ENCODE results near the gene AKT1S1. TPM values are rescaled to one million over a fixed set of nuclear protein-coding genes. Genes with fewer than 3 reads are reported as not detected.

Gene AKT1S1
- total RNA-seq, 1 donor from 2014 or later = 2.3 TPM

DNA sequence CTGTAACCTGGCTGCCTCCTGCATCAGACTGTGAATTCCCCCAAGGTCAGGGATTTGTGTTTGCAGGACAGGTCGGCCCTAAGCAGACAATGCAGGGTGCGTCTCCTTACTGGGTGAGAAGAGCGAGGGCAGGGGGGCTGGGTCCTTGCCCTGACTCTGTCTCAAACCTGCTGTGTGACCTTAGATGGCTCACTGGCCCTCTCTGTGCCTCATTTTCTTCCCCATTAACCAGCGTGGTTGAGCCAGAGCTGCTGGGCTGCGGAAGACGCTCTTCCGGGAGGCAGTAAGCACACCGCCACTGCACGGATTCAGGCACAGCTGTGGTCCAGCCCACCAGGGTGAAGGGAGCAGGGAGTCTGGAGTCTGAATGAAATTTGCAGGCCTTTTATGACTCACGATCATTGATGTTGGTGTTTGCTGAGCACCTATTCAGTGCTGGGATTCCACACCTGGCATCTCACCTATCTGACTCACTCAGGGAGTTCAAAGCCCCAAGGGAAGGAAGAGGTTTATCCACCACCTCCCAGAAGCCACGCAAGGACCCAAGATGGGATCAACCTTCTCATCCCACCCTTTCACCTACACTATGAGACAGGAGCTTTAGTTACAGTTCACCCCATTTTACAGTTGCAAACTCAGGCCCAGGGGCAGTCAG lies 2.5 kb downstream of the AKT1S1 start:
- Mint-ChIP-seq H3K4me3 (peak overlapping the region; percentile 74), H3K27ac (peak overlapping the region; percentile 91), H3K27me3 (ENCODE audit: insufficient read depth, low read depth) (peaks cover 2% of the 10 kb centered on the region), H3K9me3 (no peaks in the 10 kb centered on the region), H3K36me3 (peaks cover 5% of the 10 kb centered on the region), H3K4me1 (peaks cover 31% of the 10 kb centered on the region)
- H3K27me3 ChIP-seq = no peaks in the 10 kb centered on the region
- H2AFZ ChIP-seq (replicated peaks) = no peak overlapping the region
- peaks cover 36% of the 10 kb centered on the region for H3K79me2 ChIP-seq (ENCODE audit: low read depth)
- no peak overlapping the region for H3K4me3 ChIP-seq
- DNase-seq (ENCODE audit: low spot score) = no peak
- no peak overlapping the region for H3K27ac ChIP-seq
- H3K4me1 ChIP-seq = peaks cover 17% of the 10 kb centered on the region
- no peak overlapping the region for H3K9ac ChIP-seq
- TF ChIP-seq EZH2 (IDR thresholded peaks at IDR 0.05) = no peak
- TF ChIP-seq, protein P1, sequence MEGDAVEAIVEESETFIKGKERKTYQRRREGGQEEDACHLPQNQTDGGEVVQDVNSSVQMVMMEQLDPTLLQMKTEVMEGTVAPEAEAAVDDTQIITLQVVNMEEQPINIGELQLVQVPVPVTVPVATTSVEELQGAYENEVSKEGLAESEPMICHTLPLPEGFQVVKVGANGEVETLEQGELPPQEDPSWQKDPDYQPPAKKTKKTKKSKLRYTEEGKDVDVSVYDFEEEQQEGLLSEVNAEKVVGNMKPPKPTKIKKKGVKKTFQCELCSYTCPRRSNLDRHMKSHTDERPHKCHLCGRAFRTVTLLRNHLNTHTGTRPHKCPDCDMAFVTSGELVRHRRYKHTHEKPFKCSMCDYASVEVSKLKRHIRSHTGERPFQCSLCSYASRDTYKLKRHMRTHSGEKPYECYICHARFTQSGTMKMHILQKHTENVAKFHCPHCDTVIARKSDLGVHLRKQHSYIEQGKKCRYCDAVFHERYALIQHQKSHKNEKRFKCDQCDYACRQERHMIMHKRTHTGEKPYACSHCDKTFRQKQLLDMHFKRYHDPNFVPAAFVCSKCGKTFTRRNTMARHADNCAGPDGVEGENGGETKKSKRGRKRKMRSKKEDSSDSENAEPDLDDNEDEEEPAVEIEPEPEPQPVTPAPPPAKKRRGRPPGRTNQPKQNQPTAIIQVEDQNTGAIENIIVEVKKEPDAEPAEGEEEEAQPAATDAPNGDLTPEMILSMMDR (IDR thresholded peaks at IDR 0.05) = no peak
- TF ChIP-seq EZH2phosphoT487 (IDR thresholded peaks at IDR 0.05) = no peak
- H3K9me3 ChIP-seq (ENCODE audit: low read depth) = no peaks in the 10 kb centered on the region
- peaks cover 17% of the 10 kb centered on the region for H3F3A ChIP-seq (ENCODE audit: low read depth)
- peaks cover 12% of the 10 kb centered on the region for H4K20me1 ChIP-seq (ENCODE audit: low read depth)
- no peaks in the 10 kb centered on the region for H3K36me3 ChIP-seq
- H3K4me2 ChIP-seq = peak overlapping the region; percentile 83

DNA sequence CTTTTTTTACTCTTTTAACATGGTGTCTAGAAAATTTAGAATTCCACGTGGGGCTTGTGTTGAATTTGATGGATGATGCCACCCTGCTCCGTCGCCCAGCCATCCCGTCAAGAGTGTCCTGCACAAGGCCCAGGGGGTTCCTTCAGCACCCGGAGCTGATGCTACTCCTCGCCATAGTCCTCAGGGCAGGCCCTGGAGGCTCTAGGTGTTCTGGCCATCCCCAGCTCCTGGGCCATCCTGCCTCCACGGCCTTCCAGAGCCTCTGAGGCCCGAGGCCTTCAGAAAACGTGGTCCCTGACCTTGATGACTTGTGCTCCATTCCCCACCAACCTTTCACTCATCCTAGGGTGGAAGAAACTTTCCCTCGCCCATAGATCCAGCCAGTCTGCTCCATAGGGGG lies 3.3 kb downstream of the AKT1S1 start:
- Histone ChIP-seq H4K20me1 (ENCODE audit: low read depth) (peaks cover 5% of the 10 kb centered on the region), H3K4me3 (no peak overlapping the region), H3F3A (ENCODE audit: low read depth) (peaks cover 21% of the 10 kb centered on the region), H2AFZ (replicated peaks) (no peak overlapping the region), H3K27me3 (no peaks in the 10 kb centered on the region), H3K36me3 (no peaks in the 10 kb centered on the region), H3K4me1 (peaks cover 18% of the 10 kb centered on the region), H3K9ac (no peak overlapping the region), H3K27ac (no peak overlapping the region), H3K9me3 (ENCODE audit: low read depth) (no peaks in the 10 kb centered on the region), H3K79me2 (ENCODE audit: low read depth) (peaks cover 28% of the 10 kb centered on the region), H3K4me2 (no peak overlapping the region)
- Mint-ChIP-seq H3K27ac (no peak overlapping the region), H3K36me3 (peaks cover under 1% of the 10 kb centered on the region), H3K27me3 (ENCODE audit: insufficient read depth, low read depth) (no peaks in the 10 kb centered on the region), H3K4me1 (peaks cover 25% of the 10 kb centered on the region), H3K4me3 (peak overlapping the region; percentile 74), H3K9me3 (no peaks in the 10 kb centered on the region)
- DNase-seq (ENCODE audit: low spot score) = no peak
- TF ChIP-seq, protein P1 (IDR thresholded peaks at IDR 0.05) = no peak
- TF ChIP-seq EZH2 (IDR thresholded peaks at IDR 0.05) (no peak), EZH2phosphoT487 (IDR thresholded peaks at IDR 0.05) (no peak)

DNA sequence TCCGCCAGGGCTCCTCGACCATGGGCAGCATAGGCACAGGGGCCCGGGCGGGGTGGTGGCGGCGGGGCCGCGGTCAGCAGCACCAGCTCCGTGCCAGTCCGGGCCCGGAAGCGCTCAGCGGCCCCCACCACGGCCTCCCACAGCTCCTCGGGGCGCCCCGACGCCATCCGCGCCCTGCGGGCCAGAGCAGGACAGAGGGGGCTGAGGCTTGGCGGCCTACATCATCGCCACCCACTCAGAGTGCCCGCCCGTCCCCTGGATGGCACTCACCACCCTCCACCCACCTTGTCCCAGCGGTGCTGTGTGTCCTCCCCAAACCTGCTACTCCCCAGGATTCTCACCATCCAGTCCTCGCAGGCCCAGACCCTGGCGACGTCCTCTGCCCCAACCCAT lies 4.0 kb downstream of the AKT1S1 start:
- Histone ChIP-seq H4K20me1 (ENCODE audit: low read depth) (no peaks in the 10 kb centered on the region), H3K36me3 (no peaks in the 10 kb centered on the region), H3K4me2 (no peak overlapping the region), H2AFZ (replicated peaks) (no peak overlapping the region), H3K9me3 (ENCODE audit: low read depth) (no peaks in the 10 kb centered on the region), H3K79me2 (ENCODE audit: low read depth) (peaks cover 23% of the 10 kb centered on the region), H3K27me3 (no peaks in the 10 kb centered on the region), H3K9ac (no peak overlapping the region), H3K4me3 (no peak overlapping the region), H3K4me1 (peaks cover 17% of the 10 kb centered on the region), H3K27ac (no peak overlapping the region), H3F3A (ENCODE audit: low read depth) (peaks cover 28% of the 10 kb centered on the region)
- Mint-ChIP-seq H3K27me3 (ENCODE audit: insufficient read depth, low read depth) (no peaks in the 10 kb centered on the region), H3K36me3 (no peaks in the 10 kb centered on the region), H3K27ac (no peak overlapping the region), H3K9me3 (no peaks in the 10 kb centered on the region), H3K4me3 (peak overlapping the region; percentile 48), H3K4me1 (peaks cover 25% of the 10 kb centered on the region)
- TF ChIP-seq, protein P1 (IDR thresholded peaks at IDR 0.05) = no peak
- TF ChIP-seq EZH2 (IDR thresholded peaks at IDR 0.05) = no peak
- no peak for DNase-seq (ENCODE audit: low spot score)

All from neural progenitor cell (in vitro differentiated cells).